Measurements from ENCODE around the gene VIT.

Gene VIT

DNA sequence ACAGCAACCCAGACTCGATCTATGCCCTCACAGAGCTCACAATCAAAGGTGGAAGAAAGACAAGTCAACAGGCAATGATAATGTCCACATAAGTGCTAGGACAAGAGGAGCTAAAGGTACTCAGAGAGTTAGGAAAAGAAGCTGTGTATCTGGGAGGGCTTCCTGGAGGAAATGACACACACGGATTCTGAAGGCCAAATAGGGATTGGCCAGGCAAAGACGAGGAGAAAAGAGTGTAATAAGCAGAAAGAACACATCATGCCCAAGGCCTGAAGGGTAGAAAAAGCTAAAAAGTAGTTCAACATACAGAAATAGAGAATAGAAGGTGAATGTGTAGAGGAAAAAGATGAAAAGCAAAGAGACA is 36.1 kb downstream of the VIT start:
- no peak for TF ChIP-seq ZFX (IDR thresholded peaks at IDR 0.05; ENCODE audit: borderline replicate concordance)
- TF ChIP-seq, protein P1, sequence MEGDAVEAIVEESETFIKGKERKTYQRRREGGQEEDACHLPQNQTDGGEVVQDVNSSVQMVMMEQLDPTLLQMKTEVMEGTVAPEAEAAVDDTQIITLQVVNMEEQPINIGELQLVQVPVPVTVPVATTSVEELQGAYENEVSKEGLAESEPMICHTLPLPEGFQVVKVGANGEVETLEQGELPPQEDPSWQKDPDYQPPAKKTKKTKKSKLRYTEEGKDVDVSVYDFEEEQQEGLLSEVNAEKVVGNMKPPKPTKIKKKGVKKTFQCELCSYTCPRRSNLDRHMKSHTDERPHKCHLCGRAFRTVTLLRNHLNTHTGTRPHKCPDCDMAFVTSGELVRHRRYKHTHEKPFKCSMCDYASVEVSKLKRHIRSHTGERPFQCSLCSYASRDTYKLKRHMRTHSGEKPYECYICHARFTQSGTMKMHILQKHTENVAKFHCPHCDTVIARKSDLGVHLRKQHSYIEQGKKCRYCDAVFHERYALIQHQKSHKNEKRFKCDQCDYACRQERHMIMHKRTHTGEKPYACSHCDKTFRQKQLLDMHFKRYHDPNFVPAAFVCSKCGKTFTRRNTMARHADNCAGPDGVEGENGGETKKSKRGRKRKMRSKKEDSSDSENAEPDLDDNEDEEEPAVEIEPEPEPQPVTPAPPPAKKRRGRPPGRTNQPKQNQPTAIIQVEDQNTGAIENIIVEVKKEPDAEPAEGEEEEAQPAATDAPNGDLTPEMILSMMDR (IDR thresholded peaks at IDR 0.05), result no peak
- H3K27ac ChIP-seq, result no peak overlapping the region

DNA sequence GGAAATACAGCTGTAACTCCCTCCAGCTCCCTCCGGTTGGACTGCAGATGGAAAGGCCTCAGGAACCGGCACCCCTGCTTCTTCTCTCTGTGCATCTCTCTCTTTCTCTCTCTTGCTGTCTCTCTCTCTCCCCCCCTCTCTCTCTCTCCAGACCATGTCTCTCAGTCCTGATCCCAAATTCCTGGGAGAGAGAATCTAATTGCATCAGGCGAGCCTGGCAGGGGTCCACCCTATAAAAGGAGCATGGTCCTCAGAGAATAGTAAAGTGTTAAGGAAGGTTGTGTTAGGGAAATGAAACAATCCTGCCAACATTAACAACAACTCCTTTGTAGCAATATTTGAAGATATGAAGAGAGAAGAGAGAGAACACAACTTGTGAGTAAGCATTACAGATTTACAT is 36.7 kb downstream of the VIT start:
- H3K27ac ChIP-seq, result no peak overlapping the region
- TF ChIP-seq ZFX (IDR thresholded peaks at IDR 0.05; ENCODE audit: borderline replicate concordance), result no peak
- TF ChIP-seq, protein P1 (IDR thresholded peaks at IDR 0.05), result no peak

GRCh38 chr2:36734304-36734703 is 37.8 kb downstream of the VIT start:
- no peak overlapping the region for H3K27ac ChIP-seq
- TF ChIP-seq, protein P1 (IDR thresholded peaks at IDR 0.05), result no peak
- TF ChIP-seq ZFX (IDR thresholded peaks at IDR 0.05; ENCODE audit: borderline replicate concordance), result no peak

GRCh38 chr2:36737131-36737750 is 40.7 kb downstream of the VIT start:
- no peak overlapping the region for H3K27ac ChIP-seq
- TF ChIP-seq, protein P1 (IDR thresholded peaks at IDR 0.05), result no peak
- TF ChIP-seq ZFX (IDR thresholded peaks at IDR 0.05; ENCODE audit: borderline replicate concordance), result no peak

DNA sequence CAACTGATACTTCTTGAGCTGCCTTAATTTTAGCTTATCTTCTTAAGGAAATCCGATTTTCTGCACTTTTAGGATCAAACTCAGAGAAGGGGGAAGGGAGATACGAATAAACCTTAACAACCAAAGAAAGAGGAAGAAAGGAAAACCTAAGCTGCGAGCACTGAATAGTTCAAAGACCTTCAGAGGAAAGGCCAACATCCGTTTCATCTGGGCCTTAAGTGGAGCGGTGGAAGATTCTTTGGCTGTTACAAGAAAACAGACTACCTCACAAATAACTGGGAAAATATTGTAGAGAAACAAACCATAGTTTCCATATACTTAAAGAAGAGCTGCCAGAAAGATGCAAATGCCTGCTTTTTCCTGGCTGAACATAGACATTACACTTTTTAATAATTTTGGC is 43.6 kb downstream of the VIT start:
- TF ChIP-seq ZFX (IDR thresholded peaks at IDR 0.05; ENCODE audit: borderline replicate concordance), result no peak
- TF ChIP-seq, protein P1 (IDR thresholded peaks at IDR 0.05), result no peak
- H3K27ac ChIP-seq, result no peak overlapping the region

- H3K27ac ChIP-seq, result no peak overlapping the region
- no peak for TF ChIP-seq ZFX (IDR thresholded peaks at IDR 0.05; ENCODE audit: borderline replicate concordance)
- TF ChIP-seq, protein P1 (IDR thresholded peaks at IDR 0.05), result no peak
These were observed 44.8 kb downstream of the VIT start for GRCh38 chr2:36741188-36741837.

DNA sequence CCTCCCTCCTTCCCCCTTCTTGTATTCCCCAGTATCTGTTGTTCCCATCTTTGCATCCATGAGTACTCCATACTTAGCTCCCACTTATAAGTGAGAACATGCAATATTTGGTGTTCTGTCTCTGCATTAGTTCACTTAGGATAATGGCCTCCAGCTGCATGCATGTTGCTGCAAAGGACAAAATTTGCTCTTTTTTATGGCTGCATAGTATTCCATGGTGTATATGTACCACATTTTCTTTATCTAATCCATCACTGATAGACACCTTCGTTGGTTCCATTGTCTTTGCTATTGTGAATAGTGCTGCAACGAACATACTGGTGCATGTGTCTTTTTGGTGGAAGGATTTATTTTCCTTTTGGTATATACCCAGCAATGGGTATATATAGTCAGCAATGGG is 47.4 kb downstream of the VIT start:
- TF ChIP-seq, protein P1 (IDR thresholded peaks at IDR 0.05), result no peak
- no peak for TF ChIP-seq ZFX (IDR thresholded peaks at IDR 0.05; ENCODE audit: borderline replicate concordance)
- H3K27ac ChIP-seq, result no peak overlapping the region
